ENCODE measurements around the gene ZSCAN22.

ZSCAN22 gene

DNA sequence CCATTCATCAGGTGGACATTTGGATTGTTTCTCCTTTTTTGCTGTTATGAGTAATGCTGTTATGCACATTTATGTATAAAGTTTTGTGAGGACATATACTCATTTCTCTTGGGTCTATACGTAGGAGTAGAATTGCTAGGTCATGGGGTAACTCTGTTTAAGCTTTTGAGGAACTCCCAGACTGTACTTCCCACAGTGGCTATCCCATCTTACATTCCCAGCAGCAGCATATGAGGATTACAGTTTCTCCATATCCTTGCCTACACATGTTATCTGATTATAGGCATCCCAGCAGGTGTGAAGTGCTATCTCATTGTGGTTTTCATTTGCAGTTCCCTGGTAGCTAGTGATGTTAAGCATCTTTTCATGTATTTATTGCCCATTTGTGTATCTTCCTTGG is 5.9 kb downstream of the ZSCAN22 start:
- no peak overlapping the region for H3K4me3 ChIP-seq (ENCODE audit: low read depth, low read length)
- TF ChIP-seq, protein P1, sequence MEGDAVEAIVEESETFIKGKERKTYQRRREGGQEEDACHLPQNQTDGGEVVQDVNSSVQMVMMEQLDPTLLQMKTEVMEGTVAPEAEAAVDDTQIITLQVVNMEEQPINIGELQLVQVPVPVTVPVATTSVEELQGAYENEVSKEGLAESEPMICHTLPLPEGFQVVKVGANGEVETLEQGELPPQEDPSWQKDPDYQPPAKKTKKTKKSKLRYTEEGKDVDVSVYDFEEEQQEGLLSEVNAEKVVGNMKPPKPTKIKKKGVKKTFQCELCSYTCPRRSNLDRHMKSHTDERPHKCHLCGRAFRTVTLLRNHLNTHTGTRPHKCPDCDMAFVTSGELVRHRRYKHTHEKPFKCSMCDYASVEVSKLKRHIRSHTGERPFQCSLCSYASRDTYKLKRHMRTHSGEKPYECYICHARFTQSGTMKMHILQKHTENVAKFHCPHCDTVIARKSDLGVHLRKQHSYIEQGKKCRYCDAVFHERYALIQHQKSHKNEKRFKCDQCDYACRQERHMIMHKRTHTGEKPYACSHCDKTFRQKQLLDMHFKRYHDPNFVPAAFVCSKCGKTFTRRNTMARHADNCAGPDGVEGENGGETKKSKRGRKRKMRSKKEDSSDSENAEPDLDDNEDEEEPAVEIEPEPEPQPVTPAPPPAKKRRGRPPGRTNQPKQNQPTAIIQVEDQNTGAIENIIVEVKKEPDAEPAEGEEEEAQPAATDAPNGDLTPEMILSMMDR (conservative IDR thresholded peaks at IDR 0.05; ENCODE audit: low read depth, low read length) = no peak
- no peak for DNase-seq (ENCODE audit: low read depth)

DNA sequence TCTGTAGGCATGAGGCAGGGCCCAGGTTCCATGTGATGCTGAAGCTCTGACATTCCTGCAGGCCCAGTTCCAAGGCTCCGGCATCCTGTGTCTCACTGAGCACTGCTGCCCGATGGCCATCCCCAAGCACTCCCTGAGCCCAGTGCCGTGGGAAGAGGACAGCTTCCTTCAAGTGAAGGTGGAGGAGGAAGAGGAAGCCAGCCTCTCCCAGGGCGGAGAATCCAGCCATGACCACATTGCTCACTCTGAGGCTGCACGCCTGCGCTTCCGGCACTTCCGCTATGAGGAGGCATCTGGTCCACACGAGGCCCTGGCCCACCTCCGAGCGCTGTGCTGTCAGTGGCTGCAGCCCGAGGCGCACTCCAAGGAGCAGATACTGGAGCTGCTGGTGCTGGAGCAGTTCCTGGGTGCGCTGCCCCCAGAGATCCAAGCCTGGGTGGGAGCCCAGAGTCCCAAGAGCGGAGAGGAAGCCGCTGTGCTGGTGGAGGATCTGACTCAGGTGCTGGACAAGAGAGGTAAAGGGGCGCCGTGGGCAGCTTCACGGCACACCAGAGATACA is 8.0 kb downstream of the ZSCAN22 start:
- TF ChIP-seq, protein P1 (conservative IDR thresholded peaks at IDR 0.05; ENCODE audit: low read depth, low read length) = no peak
- DNase-seq (ENCODE audit: low read depth) = no peak
- H3K4me3 ChIP-seq (ENCODE audit: low read depth, low read length) = no peak overlapping the region

DNA sequence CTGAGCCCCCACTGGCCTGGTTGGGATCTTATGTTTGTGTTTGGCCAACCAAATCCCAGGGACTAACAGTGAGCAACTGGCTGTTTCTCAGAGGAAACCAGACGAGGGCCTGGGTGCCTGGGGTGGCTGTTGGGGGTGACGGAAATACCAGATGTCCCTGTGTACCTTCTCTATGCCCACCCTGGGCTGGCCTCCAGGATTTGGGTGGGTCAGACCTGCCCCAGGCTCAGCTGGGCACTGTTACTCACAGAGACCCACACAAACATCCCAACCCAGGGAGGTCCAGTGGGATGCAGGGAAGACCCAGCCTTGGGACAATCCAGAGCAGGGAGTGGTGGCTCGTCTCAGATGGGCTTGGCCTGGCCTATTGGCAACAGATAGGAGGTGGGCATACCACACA is 8.8 kb downstream of the ZSCAN22 start:
- no peak overlapping the region for H3K4me3 ChIP-seq (ENCODE audit: low read depth, low read length)
- TF ChIP-seq, protein P1 (conservative IDR thresholded peaks at IDR 0.05; ENCODE audit: low read depth, low read length) = no peak
- no peak for DNase-seq (ENCODE audit: low read depth)

GRCh38 chr19:58336216-58336615 is 9.4 kb downstream of the ZSCAN22 start:
- TF ChIP-seq, protein P1 (conservative IDR thresholded peaks at IDR 0.05; ENCODE audit: low read depth, low read length) = no peak
- DNase-seq (ENCODE audit: low read depth) = no peak
- H3K4me3 ChIP-seq (ENCODE audit: low read depth, low read length) = no peak overlapping the region

- DNase-seq (ENCODE audit: low read depth) = no peak
- no peak overlapping the region for H3K4me3 ChIP-seq (ENCODE audit: low read depth, low read length)
- TF ChIP-seq, protein P1 (conservative IDR thresholded peaks at IDR 0.05; ENCODE audit: low read depth, low read length) = no peak
Observed at GRCh38 chr19:58336820-58337219, 10.0 kb downstream of the ZSCAN22 start.

DNA sequence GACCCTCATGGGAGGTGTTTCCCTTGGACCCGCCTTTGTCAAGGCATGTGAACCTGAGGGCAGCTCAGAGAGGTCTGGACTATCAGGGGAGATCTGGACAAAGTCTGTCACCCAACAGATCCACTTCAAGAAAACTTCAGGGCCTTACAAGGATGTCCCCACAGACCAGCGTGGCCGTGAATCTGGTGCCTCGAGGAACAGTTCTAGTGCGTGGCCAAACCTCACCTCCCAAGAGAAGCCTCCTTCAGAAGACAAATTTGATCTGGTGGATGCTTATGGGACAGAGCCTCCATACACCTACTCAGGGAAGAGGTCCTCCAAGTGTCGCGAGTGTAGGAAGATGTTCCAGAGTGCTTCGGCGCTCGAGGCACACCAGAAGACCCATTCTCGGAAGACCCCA is 11.5 kb downstream of the ZSCAN22 start:
- TF ChIP-seq, protein P1 (conservative IDR thresholded peaks at IDR 0.05; ENCODE audit: low read depth, low read length) = no peak
- no peak for DNase-seq (ENCODE audit: low read depth)
- H3K4me3 ChIP-seq (ENCODE audit: low read depth, low read length) = no peak overlapping the region

DNA sequence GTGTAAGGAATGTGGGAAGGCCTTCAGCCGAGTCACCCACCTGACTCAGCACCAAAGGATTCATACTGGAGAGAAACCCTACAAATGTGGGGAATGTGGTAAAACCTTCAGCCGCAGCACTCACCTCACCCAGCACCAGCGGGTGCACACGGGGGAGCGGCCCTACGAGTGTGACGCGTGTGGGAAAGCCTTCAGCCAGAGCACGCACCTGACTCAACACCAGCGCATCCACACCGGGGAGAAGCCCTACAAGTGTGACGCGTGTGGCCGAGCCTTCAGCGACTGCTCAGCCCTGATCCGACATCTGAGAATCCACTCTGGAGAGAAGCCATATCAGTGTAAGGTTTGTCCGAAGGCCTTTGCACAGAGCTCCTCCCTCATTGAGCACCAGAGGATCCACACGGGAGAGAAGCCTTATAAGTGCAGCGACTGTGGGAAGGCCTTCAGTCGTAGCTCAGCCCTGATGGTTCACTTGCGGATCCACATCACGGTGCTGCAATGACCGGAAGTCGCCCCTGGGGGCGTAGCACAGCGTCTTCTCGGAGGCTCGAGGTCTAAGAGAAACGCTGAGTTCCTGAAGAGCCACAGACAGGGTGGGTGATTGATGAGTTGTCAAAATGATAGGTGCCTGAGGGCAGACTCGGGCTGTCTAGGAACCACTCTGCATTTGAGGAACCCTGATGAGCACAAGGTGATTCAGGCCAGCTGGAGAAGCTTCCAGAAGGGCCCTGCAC is 12.2 kb downstream of the ZSCAN22 start:
- H3K4me3 ChIP-seq (ENCODE audit: low read depth, low read length) = no peak overlapping the region
- TF ChIP-seq, protein P1 (conservative IDR thresholded peaks at IDR 0.05; ENCODE audit: low read depth, low read length) = no peak
- DNase-seq (ENCODE audit: low read depth) = no peak

Data from choroid plexus epithelial cell (primary cell).